Measurements from ENCODE around the gene SH2D1B.

GRCh38 chr1:162367073-162367472 lies 44.9 kb downstream of the SH2D1B start:
- no peak for TF ChIP-seq CTCF (IDR thresholded peaks at IDR 0.05)
- no peak for TF ChIP-seq EP300 (IDR thresholded peaks at IDR 0.05)
